HG03196 (cell line): ENCODE data around the gene EGR1.
A peak's percentile ranks its signal among the peaks of the same experiment; 100 is the strongest.

Source experiments
- ATAC-seq: cut with Tn5 transposase; IDR thresholded peaks from one replicate; pipeline ENCODE4 v1.9.1; 2021; ENCODE audit not compliant: unreplicated experiment

EGR1 gene

DNA sequence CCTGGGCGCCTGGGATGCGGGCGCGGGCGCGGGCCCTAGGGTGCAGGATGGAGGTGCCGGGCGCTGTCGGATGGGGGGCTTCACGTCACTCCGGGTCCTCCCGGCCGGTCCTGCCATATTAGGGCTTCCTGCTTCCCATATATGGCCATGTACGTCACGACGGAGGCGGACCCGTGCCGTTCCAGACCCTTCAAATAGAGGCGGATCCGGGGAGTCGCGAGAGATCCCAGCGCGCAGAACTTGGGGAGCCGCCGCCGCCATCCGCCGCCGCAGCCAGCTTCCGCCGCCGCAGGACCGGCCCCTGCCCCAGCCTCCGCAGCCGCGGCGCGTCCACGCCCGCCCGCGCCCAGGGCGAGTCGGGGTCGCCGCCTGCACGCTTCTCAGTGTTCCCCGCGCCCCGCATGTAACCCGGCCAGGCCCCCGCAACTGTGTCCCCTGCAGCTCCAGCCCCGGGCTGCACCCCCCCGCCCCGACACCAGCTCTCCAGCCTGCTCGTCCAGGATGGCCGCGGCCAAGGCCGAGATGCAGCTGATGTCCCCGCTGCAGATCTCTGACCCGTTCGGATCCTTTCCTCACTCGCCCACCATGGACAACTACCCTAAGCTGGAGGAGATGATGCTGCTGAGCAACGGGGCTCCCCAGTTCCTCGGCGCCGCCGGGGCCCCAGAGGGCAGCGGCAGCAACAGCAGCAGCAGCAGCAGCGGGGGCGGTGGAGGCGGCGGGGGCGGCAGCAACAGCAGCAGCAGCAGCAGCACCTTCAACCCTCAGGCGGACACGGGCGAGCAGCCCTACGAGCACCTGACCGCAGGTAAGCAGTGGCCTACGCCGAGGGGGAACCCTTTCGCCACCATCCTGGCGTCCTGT is at the start of gene EGR1:
Gene EGR1, plus strand, starts transcription at position 219 of the 864 bp plus-strand sequence. Its CDS starts 283 bp downstream, at position 502.
- peak; percentile 53 for ATAC-seq

DNA sequence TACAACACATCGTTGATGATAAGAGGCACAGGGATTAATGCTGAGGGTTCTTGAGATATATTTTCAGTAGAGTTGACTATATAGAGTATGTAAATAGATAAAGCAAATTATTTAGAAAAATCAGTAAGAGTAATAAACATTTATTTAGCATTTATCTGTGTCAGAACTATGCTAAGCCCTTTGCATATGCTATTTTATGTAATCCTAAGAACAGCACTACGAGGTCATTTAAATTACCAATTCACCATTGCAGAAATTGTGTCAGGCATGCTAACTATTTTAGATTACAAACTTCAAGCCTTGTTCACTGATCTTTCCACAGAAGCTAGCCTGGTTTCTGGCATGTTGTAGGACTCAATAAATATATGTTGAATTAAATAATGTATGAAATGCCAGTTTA is 46.8 kb upstream of the EGR1 start:
- no peak for ATAC-seq

DNA sequence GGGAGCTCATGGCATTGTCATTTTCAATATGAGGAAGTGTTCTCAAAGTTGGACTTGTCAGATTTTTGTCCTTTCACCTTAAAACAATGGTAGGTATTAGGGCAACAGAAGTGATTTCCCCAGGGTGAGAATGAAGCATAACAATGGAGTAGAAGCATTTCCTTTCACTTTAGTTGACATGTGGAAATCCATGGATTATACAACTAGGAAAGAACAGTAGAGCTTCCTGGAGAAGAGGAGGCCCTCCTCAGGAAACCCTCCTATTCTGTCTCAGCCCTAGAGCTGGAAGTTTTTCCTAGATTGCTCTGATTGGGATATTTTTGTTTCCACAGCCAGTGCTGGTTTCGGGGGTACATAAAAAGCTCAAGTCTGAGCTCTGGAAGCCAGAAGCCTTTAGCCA is 40.2 kb upstream of the EGR1 start:
- ATAC-seq, result no peak

DNA sequence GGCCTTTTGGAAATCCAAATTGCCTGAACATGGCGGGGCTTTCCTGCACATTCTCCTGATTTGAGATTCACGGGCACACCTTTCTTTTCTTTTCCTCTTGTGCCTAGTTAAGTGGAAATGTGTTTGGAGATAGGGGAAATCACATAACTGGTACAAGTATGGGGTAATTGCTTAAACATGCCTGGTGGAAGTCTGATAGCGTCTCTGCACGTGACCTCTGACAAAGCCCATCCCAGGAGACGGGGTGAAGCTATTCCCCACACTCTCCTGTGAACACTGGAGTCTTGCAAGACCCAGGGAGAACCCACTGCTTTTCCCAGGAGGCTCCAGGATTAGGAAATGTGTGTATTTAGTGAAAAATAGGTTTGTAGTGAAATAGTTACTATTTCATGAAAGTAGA is 29.3 kb upstream of the EGR1 start:
- ATAC-seq, result no peak

DNA sequence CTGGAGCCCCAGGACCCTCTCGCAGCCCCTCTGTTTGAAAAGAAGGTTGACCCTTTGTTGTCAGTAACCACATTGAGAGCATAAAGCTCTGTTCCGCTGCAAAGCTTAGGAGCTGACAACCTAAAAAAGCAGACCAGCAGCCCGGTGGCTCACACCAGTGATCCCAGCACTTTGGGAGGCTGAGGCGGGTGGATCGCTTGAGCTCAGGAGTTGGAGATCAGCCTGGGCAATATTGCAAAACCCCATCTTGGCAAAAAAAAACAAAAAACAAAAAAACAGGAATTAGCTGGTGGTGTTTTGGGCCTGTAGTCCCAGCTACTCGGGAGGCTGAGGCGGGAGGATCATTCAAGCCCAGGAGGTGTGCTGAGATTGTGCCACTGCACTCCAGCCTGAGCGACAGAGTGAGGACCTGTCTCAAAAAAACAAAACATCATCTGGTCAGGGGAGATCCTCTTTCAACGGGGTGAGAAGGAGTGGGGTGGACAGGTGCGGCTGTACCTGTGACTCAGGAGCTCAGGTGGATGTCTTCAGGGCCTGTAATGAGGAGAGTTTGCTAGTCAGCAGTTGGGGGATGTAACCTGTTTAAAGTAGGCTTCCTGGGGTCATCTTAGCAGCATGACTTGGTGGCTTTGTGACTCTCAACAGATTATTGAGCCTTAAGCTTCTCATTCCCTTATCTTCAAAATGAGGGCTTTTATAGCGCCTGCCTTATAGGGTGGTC is 27.1 kb upstream of the EGR1 start:
- no peak for ATAC-seq

DNA sequence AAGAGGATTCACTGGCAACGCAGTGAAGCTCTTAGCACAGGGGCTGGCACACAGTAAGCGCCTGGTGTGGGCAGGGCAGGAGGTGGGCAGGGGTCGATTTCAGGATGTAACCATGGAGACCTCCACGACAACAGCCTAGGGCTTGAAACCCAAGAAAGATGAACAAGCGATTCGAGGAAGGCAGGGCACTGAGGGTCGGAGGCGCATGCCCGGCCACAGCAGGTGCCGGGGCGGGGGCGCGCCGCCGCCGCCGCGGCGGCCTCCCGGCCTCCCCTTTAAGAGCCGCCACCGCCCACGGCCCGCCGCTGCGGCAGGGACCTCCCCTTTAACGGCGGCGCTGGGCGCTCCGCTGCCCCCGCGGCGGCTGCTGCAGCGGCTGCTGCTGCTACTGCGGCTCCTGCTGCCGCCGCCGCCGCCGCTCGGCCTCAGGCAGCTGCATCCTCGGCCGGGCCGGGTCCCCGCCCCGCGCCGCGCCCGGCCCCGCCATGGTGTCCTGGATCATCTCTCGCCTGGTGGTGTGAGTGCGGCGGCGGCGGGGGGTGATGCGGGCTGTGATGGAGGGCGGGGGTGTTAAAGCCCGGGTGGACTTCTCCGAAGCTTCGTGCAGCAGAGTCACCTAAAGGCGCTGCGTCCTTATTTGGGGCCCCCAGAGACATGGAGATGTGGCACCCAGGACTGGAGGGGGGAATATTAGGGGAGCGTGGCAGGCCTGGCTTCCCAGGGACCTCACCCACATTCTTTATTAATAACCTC is 26.4 kb upstream of the EGR1 start, which contains the start of gene REEP2:
Gene REEP2, plus strand, starts transcription at position 334 of the 753 bp plus-strand sequence. Its CDS starts 152 bp downstream, at position 486.
- no peak for ATAC-seq

DNA sequence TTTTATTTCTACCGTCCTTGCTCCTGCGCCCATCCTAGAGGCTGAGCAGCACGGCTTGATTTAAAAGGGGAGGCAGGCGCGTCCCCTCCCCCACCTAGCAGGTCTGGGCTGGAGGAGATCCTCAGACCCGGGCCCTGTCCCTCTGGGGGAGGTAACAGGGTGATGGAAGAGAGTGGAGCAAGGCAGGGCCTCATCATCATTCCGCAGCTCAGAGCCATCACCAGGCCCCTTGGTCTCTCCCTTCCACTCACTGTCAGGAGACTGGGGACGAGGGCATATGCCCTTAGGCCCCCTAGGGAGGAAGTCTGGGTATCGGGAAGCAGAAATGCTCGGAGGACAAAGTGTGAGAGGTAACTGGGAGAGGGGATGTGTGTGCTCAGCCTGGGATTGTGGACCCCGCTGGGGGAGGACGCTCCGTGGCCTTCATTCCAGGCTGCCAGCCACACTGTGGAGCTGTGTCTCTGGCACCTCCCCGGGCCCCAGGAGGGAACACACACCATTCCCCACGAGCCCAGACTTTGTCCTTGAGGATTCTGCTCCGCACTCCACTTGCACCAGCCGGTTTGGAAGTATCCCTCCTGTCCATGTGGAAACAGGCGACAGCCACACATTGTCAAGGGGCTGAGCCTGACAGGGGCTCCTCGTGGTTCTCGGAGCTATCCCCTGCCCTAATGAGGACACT is 25.7 kb upstream of the EGR1 start:
- no peak for ATAC-seq

DNA sequence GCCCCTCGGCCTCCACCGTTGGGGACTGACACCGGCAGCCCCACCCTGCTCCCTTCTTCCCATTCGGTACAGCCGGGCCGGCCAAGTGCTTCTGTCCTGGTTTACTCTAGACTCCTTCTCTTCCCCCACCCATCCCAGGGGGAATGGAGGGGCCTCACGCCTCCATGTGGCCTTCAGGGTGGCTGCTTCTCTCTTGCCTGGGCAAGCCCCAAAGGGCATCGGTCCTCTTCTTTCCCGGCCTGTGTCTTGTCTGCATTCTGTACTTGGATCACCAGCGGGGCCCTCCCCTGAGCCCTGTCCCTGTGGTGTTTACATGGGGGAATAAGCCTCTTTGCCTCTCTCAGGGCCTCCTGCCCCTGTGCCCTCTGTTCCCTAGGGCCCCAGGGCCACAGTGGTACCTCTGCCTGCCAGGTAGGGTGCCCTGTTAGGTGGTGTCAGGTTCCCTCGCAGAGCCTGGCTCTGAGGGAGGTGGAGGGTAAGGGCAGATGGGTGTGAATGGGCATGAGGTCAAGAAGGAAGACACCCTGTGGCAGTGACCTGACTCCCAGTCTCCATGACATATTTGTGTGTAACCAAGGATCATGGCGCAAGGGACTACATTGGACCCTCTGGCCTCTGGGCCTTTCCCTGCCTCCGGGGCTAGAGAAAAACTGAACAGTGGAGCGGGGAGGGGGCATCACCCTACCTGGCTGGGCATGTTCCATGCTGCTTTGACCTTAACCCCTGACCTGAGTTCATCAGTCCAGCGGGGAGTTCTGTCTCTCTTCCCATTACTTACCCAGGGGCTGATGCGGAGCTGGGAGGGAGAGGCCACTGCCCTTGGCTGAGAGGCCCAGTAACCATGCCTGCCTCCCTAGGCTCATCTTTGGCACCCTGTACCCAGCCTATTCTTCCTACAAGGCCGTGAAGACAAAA is 24.9 kb upstream of the EGR1 start:
- ATAC-seq, result no peak

DNA sequence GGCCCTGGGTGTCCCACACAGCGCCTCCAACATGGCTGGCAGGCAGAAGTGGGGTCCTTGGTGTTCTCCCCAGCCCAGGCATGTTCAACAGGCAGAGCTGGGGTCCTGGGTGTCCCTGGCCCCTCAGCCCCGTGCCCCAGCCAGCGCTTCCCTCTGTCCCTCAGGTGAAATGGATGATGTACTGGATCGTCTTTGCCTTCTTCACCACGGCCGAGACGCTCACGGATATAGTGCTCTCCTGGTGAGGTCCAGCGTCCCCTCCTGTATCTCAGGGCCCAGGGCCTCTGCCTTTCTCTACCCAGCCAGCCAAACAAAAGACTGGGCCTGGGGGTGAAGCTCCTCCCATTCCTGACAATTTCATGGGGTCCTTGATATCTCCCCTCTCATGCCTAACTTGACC is 24.1 kb upstream of the EGR1 start:
- ATAC-seq, result no peak

DNA sequence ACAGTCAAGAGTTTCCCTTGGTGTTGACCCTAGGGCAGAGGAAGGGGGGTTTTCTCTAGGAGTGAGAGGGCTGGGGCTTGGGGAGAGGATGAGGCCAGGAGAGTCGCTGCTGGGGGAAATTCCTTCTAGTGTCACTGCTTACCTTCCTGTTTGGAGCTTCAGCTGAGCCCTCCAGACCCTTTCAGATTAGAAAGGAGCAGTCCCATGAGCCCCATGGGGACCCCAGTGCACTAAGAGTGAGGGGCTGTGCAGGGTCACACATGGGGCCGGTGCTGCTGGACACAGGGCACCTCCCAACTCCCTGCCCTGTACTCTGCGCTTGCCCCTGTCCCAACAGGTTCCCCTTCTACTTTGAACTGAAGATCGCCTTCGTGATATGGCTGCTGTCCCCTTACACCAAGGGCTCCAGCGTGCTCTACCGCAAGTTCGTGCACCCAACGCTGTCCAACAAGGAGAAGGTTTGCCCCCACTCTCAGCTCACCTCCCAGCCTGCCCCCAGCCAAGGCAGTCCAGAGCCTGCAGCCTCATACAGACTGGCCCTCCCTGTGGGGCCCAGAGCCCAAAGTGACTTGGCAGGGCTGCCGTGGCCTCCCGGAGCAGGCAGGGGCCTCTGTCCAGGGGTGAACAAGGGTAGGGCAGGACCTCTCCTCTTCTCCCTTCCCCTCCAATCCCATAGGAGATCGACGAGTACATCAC is 21.1 kb upstream of the EGR1 start:
- ATAC-seq, result no peak

DNA sequence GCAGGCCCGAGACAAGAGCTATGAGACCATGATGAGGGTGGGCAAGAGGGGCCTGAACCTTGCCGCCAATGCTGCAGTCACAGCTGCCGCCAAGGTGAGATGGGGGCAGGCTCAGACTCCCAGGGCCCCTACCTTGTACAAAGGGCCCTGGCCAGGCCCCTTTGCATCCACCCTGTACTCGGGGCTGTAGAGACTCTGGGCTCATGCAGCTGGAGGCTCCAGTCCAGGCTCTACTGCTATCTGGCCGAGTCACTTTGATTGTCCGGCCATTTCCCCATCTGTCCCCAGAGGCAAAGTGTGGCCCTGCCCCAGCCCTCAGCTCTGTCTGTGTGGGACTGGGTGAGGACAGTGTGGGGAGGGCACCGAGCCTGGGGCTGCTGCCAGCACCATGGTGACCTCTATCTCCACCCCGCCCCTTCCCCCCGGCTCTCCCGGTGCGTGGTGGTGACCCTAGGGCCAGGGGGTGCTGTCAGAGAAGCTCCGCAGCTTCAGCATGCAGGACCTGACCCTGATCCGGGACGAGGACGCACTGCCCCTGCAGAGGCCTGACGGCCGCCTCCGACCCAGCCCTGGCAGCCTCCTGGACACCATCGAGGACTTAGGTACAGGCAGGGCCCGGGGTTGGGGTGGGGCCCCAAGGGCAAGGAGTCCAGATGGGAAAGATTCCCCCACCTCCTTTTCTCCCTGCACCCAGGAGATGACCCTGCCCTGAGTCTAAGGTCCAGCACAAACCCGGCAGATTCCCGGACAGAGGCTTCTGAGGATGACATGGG is 20.3 kb upstream of the EGR1 start:
- ATAC-seq, result no peak

DNA sequence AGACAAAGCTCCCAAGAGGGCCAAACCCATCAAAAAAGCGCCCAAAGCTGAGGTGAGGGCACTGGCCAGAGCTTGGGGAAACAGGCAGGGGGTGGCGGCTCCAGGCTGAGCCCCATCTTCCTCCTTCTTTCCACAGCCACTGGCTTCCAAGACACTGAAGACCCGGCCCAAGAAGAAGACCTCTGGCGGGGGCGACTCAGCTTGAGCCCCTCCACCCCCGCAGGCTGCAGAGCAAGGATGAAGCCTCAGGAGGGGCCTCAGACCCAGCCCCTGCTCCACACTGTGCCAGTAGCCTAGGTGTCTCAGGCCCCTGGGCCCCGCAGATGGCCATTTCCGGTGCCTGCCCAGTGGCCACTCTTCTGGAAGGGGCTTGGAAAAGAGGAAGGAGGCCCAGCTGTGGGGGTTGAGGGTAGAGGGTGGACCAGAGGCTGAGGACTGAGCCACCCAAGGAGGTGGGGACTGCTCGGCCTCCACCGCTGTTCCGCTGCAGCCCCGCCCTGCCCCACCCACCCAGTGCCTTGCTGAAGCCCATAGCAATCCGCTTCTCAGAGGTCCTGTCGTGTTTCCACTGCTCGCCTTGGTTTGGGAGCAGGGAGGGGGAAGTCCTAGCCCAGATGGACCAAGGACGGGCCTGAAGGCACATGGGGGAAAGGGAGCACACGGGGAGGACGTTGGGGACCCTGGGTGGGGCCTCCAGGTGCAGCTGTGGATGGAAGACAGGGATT is 19.6 kb upstream of the EGR1 start:
- no peak for ATAC-seq

DNA sequence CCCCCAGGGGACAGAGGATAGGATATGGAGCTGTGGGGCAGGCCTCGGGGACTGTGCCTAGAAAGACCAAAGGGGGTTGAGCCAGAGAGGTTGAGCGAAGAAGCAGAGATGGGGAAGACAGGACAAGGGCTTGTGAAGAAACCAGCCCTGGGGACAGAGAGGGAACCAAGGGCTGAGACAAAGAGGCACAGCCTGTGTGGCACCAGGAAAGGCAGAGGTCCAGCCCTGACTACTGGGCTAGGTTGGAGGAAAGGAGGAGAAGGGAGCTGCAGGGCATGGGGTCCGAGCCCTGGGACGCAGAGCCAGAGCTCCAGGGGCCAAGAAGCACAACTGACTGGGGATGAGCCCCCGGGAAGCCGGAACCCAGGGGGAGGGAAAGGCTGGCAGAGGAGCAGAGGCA is 17.2 kb upstream of the EGR1 start:
- ATAC-seq, result no peak

DNA sequence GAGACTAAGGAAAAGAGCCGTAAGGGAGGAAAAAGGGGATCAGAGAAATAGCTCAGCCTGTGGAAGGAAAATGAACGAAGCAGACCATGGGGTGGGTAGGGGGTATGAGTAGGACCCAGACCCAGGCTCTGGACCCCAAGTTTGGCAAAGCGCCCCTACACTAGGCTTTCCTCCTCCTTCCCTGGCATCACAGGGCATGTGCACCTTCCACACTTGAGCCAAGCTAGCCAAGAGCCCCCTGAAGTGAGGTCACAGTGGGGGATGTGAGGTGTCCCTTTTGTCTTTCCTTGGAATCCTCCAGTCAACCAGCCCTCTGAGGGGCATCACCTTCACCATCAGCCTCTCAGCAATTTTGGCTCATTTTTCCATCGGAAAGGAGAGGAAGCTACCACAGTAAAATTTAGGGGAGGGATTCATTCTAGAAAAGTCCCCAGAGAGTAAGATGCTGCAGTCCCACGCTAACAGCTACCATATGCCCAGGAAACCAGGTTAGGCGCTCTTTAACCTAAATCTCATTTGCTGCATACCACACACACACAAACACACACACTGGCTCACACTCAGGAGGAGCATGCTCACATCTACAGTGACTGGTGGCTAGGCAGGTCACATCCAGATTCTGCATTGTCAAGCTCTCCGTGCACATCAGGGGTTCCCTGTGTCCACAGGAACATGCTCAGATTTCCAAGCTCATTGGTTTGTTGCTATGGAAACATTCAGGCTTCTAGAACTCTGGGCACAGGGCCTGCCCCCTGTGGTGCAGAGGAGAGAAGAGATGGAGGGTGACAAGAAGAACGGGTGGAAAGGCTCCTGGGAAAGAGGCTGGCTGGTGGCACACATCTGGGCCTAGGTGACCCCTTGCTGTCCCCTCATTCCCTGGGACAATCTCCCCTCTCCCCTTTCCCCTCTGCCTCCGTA is 16.5 kb upstream of the EGR1 start:
- ATAC-seq, result no peak

DNA sequence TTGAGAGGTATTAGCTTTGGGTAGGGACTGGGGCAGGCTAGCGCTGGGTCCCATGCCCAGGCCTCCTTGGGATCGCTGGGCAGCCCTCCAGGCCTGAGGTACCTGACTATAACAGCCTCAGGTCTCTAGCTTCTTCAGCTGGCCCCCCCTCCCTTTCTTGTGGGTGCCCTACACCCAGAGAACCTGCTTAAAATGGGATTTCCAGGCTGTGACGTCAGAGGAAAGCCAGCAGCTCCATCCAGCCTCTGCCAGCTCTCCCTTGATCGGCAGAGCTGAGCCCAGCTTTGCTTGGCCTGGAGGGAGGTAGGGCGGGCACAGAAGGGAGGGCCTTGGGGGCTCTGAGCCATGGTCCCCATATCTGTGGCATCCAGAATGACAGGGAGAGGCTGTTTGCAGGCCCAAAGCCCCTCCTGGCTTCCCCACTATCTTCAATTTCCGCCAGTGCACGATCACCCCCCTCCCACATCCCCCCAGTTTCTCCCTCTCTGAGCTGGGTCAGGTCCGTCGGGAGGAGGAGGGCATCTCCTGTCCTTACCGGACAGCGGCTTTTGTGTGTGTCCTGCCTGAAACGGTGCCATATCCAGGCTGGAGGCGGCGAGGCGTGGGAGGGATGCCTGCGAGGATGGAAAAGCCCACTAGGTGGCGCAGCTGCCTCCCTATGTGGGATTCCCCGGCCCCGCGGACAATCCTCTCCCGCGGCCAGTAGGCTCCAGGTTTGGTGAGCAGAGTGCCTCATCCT is 15.6 kb upstream of the EGR1 start:
- peak; percentile 61 for ATAC-seq

DNA sequence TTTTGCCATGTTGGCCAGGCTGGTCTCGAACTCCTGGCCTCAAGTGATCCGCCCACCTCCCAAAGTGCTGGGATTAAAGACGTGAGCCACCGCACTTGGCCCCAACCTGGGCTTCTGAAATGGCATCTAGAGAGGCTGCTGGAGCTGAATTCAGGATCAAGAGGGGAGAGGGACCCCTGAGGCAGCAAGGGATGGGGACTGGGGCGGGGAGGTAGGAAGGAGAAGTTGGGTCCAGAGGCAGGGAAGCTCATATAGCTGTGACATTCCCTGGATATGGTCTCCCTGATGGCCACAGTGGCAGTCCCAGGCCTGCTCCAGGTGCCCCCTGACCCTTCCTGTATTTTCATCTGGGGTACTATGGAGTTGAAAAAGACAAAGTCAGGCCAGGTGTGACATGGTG is 14.3 kb upstream of the EGR1 start:
- ATAC-seq, result no peak
